WTC11 (cell line): Measurements from ENCODE around the gene RALA. TPM values are rescaled to one million over a fixed set of nuclear protein-coding genes. Genes with fewer than 3 reads are reported as not detected.
A peak's percentile ranks its signal among the peaks of the same experiment; 100 is the strongest.

Source experiments
- ATAC-seq: fragments of 200-7000 bp; cut with Tn5 transposase; 2 replicates; pipeline ENCODE4 v1.10.0; 2021; ENCODE audit warnings: mild to moderate bottlenecking, moderate library complexity
- CTCF ChIA-PET: fragments of 300-600 bp; sonication (Branson Sonifier 250); formaldehyde crosslinking; loops from one replicate; lab custom pipeline; 2021; ENCODE audit warnings: antibody characterized with exemption; lab: Charles Lee
- POLR2A ChIA-PET: fragments of 350-600 bp; sonication (Branson Sonifier 250); formaldehyde crosslinking; loops from one replicate; lab custom pipeline; 2021; ENCODE audit warnings: antibody characterized with exemption; lab: Charles Lee
- DNase-seq: peaks from one replicate; pipeline ENCODE4 v3.0.0; 2021; ENCODE audit warnings: low spot score
- H3K27ac Mint-ChIP-seq: 2 replicates; pipeline ENCODE4 v1.8.0; 2021; ENCODE audit warnings: mixed read lengths
- H3K27me3 Mint-ChIP-seq: 2 replicates; pipeline ENCODE4 v1.8.0; 2021; ENCODE audit warnings: low read depth, mild to moderate bottlenecking, moderate library complexity, mixed read lengths
- H3K36me3 Mint-ChIP-seq: 2 replicates; pipeline ENCODE4 v1.8.0; 2021; ENCODE audit warnings: mixed read lengths
- H3K4me1 Mint-ChIP-seq: 2 replicates; pipeline ENCODE4 v1.8.0; 2022; ENCODE audit warnings: mixed read lengths
- H3K4me3 Mint-ChIP-seq: 2 replicates; pipeline ENCODE4 v1.8.0; 2021; ENCODE audit warnings: mild to moderate bottlenecking, moderate library complexity, mixed read lengths
- H3K9me3 Mint-ChIP-seq: 2 replicates; pipeline ENCODE4 v1.8.0; 2021; ENCODE audit warnings: mixed read lengths
- ATF1 ChIP-seq: sonication (generic); formaldehyde crosslinking; IDR thresholded peaks from 2 replicates; pipeline ENCODE4 v1.8.1; 2023; ENCODE audit warnings: mild to moderate bottlenecking, moderate library complexity, missing genetic modification reagents
- E2F4 ChIP-seq: sonication (generic); formaldehyde crosslinking; IDR thresholded peaks from 2 replicates; pipeline ENCODE4 v1.8.1; 2022; ENCODE audit warnings: low read depth, mild to moderate bottlenecking, moderate library complexity, missing genetic modification reagents, borderline replicate concordance
- E2F5 ChIP-seq: sonication (generic); formaldehyde crosslinking; IDR thresholded peaks from 2 replicates; pipeline ENCODE4 v1.8.1; 2022; ENCODE audit warnings: mild to moderate bottlenecking, moderate library complexity, missing genetic modification reagents
- ELF4 ChIP-seq: sonication (generic); formaldehyde crosslinking; IDR thresholded peaks from 2 replicates; pipeline ENCODE4 v1.8.1; 2022; ENCODE audit warnings: low read depth, mild to moderate bottlenecking, moderate library complexity, missing genetic modification reagents
- ERG ChIP-seq: fragments of 250-450 bp; sonication (Bioruptor Pico); IDR thresholded peaks from 2 replicates; pipeline ENCODE4 v1.8.0; 2021; ENCODE audit warnings: mild to moderate bottlenecking
- ESRRA ChIP-seq: sonication (generic); formaldehyde crosslinking; IDR thresholded peaks from 2 replicates; pipeline ENCODE4 v1.8.1; 2022; ENCODE audit warnings: mild to moderate bottlenecking, missing genetic modification reagents, borderline replicate concordance
- FOXJ3 ChIP-seq: sonication (generic); formaldehyde crosslinking; IDR thresholded peaks from 2 replicates; pipeline ENCODE4 v1.9.0; 2021; ENCODE audit warnings: missing genetic modification reagents, mild to moderate bottlenecking, borderline replicate concordance
- FOXK1 ChIP-seq: sonication (generic); formaldehyde crosslinking; IDR thresholded peaks from 2 replicates; pipeline ENCODE4 v1.8.0; 2022; ENCODE audit warnings: mild to moderate bottlenecking, moderate library complexity, missing genetic modification reagents
- FOXP1 ChIP-seq: sonication (generic); formaldehyde crosslinking; IDR thresholded peaks from 2 replicates; pipeline ENCODE4 v1.8.0; 2022; ENCODE audit warnings: missing genetic modification reagents, mild to moderate bottlenecking, moderate library complexity, borderline replicate concordance
- FOXP4 ChIP-seq: sonication (generic); formaldehyde crosslinking; IDR thresholded peaks from 2 replicates; pipeline ENCODE4 v1.8.0; 2022; ENCODE audit warnings: mild to moderate bottlenecking, missing genetic modification reagents
- IRF2 ChIP-seq: sonication (generic); formaldehyde crosslinking; IDR thresholded peaks from 2 replicates; pipeline ENCODE4 v1.8.0; 2022; ENCODE audit warnings: low read depth, missing genetic modification reagents, borderline replicate concordance
- KAT7 ChIP-seq: sonication (generic); formaldehyde crosslinking; IDR thresholded peaks from 2 replicates; pipeline ENCODE4 v1.8.1; 2023; ENCODE audit warnings: missing genetic modification reagents, mild to moderate bottlenecking, borderline replicate concordance
- MYBL2 ChIP-seq: sonication (generic); formaldehyde crosslinking; IDR thresholded peaks from 2 replicates; pipeline ENCODE4 v1.8.1; 2023; ENCODE audit warnings: mild to moderate bottlenecking, moderate library complexity, missing genetic modification reagents
- NR2C2 ChIP-seq: sonication (generic); formaldehyde crosslinking; IDR thresholded peaks from 2 replicates; pipeline ENCODE4 v1.8.0; 2022; ENCODE audit warnings: mild to moderate bottlenecking, missing genetic modification reagents
- RORB ChIP-seq: fragments of 250-450 bp; sonication (Bioruptor Pico); IDR thresholded peaks from 2 replicates; pipeline ENCODE4 v1.9.0; 2021; ENCODE audit warnings: mild to moderate bottlenecking
- SOX15 ChIP-seq: fragments of 250-450 bp; sonication (Bioruptor Pico); IDR thresholded peaks from 2 replicates; pipeline ENCODE4 v1.9.0; 2021; ENCODE audit warnings: mild to moderate bottlenecking
- TEAD1 ChIP-seq: sonication (generic); formaldehyde crosslinking; IDR thresholded peaks from 2 replicates; pipeline ENCODE4 v1.8.0; 2022; ENCODE audit warnings: mild to moderate bottlenecking, missing genetic modification reagents
- TP53 ChIP-seq: sonication (generic); formaldehyde crosslinking; IDR thresholded peaks from 2 replicates; pipeline ENCODE4 v1.8.1; 2023; ENCODE audit warnings: mild to moderate bottlenecking, missing genetic modification reagents
- ZNF232 ChIP-seq: sonication (generic); formaldehyde crosslinking; IDR thresholded peaks from 2 replicates; pipeline ENCODE4 v1.8.0; 2022; ENCODE audit warnings: mild to moderate bottlenecking, missing genetic modification reagents
- ZNF263 ChIP-seq: sonication (generic); formaldehyde crosslinking; IDR thresholded peaks from 2 replicates; pipeline ENCODE4 v1.8.1; 2022; ENCODE audit warnings: low read depth, mild to moderate bottlenecking, moderate library complexity, missing genetic modification reagents
- ZNF396 ChIP-seq: fragments of 250-450 bp; sonication (Bioruptor Pico); IDR thresholded peaks from 2 replicates; pipeline ENCODE4 v1.8.0; 2021; ENCODE audit warnings: mild to moderate bottlenecking, moderate library complexity, borderline replicate concordance
- ZNF423 ChIP-seq: fragments of 250-450 bp; sonication (Bioruptor Pico); IDR thresholded peaks from 2 replicates; pipeline ENCODE4 v2.1.2; 2022; ENCODE audit warnings: mild to moderate bottlenecking, moderate library complexity
- total RNA-seq: library from RNA; stranded (reverse); gene quantifications from 3 replicates; pipeline ENCODE4 v1.2.3, GENCODE V29; 2021
- TF ChIP-seq, protein P1 (sequence below): sonication (generic); formaldehyde crosslinking; IDR thresholded peaks from 2 replicates; pipeline ENCODE4 v1.8.0; 2022; ENCODE audit warnings: mild to moderate bottlenecking, missing genetic modification reagents
- TF ChIP-seq, protein P2 (sequence below): fragments of 200-600 bp; IDR thresholded peaks from 2 replicates; pipeline ENCODE4 v1.8.0; 2022; ENCODE audit warnings: antibody characterized with exemption

The RALA gene
- total RNA-seq, 1 experiment from 2014 or later = 57.3 TPM

GRCh38 chr7:39623732-39624441 lies 515 bp downstream of the RALA start:
- H3K4me1 Mint-ChIP-seq = peaks cover 52% of the 10 kb centered on the region
- CTCF ChIA-PET = interaction anchor here (0.7 to 4.1 kb wide), 8 partner anchors 10 to 122 kb away, joined by 3 to 31 read pairs (median 4); no protein-coding TSS in a partner anchor
- peak; percentile 30 for DNase-seq

More at GRCh38 chr7:39623732-39624441, 515 bp downstream of the RALA start:
- ATAC-seq = peak; percentile 13
- H3K4me3 Mint-ChIP-seq = peak overlapping the region; percentile 91
- no peaks in the 10 kb centered on the region for H3K36me3 Mint-ChIP-seq
- POLR2A ChIA-PET = interaction anchor here (1.1 to 3.1 kb wide), 8 partner anchors 10 to 715 kb away, joined by 3 to 21 read pairs (median 4); partner anchors contain the start of gene VPS41
- H3K9me3 Mint-ChIP-seq = no peaks in the 10 kb centered on the region
- H3K27ac Mint-ChIP-seq = peak overlapping the region; percentile 60
- no peaks in the 10 kb centered on the region for H3K27me3 Mint-ChIP-seq
- TF ChIP-seq FOXJ3 (no peak), KAT7 (CRISPR knock-in tag) (peak; percentile 90; the same call in 1 of the 2 replicates), ZNF396 (no peak), FOXP4 (CRISPR knock-in tag) (0 out of 2 replicates have a peak, but pooled peaks have one; percentile 36), RORB (CRISPR knock-in tag) (no peak), ATF1 (CRISPR knock-in tag) (no peak), ERG (CRISPR knock-in tag) (no peak), ZNF263 (CRISPR knock-in tag) (0 out of 2 replicates have a peak, but pooled peaks have one; percentile 54), FOXK1 (CRISPR knock-in tag) (0 out of 2 replicates have a peak, but pooled peaks have one; percentile 4), ESRRA (CRISPR knock-in tag) (0 out of 2 replicates have a peak, but pooled peaks have one; percentile 46), IRF2 (CRISPR knock-in tag) (no peak), ZNF232 (CRISPR knock-in tag) (peak; percentile 39; the same call in 1 of the 2 replicates), E2F5 (CRISPR knock-in tag) (no peak), FOXP1 (peak; percentile 85; the same call in 1 of the 2 replicates), NR2C2 (CRISPR knock-in tag) (0 out of 2 replicates have a peak, but pooled peaks have one; percentile 13), ZNF423 (CRISPR knock-in tag) (0 out of 2 replicates have a peak, but pooled peaks have one; percentile 9), TP53 (CRISPR knock-in tag) (0 out of 2 replicates have a peak, but pooled peaks have one; percentile 60), TEAD1 (CRISPR knock-in tag) (0 out of 2 replicates have a peak, but pooled peaks have one; percentile 1), ELF4 (0 out of 2 replicates have a peak, but pooled peaks have one; percentile 13), MYBL2 (CRISPR knock-in tag) (no peak), E2F4 (CRISPR knock-in tag) (peak; percentile 40; the same call in 1 of the 2 replicates), SOX15 (CRISPR knock-in tag) (no peak)
- TF ChIP-seq, protein P1, sequence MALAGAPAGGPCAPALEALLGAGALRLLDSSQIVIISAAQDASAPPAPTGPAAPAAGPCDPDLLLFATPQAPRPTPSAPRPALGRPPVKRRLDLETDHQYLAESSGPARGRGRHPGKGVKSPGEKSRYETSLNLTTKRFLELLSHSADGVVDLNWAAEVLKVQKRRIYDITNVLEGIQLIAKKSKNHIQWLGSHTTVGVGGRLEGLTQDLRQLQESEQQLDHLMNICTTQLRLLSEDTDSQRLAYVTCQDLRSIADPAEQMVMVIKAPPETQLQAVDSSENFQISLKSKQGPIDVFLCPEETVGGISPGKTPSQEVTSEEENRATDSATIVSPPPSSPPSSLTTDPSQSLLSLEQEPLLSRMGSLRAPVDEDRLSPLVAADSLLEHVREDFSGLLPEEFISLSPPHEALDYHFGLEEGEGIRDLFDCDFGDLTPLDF (CRISPR knock-in tag) = no peak
- TF ChIP-seq, protein P2, sequence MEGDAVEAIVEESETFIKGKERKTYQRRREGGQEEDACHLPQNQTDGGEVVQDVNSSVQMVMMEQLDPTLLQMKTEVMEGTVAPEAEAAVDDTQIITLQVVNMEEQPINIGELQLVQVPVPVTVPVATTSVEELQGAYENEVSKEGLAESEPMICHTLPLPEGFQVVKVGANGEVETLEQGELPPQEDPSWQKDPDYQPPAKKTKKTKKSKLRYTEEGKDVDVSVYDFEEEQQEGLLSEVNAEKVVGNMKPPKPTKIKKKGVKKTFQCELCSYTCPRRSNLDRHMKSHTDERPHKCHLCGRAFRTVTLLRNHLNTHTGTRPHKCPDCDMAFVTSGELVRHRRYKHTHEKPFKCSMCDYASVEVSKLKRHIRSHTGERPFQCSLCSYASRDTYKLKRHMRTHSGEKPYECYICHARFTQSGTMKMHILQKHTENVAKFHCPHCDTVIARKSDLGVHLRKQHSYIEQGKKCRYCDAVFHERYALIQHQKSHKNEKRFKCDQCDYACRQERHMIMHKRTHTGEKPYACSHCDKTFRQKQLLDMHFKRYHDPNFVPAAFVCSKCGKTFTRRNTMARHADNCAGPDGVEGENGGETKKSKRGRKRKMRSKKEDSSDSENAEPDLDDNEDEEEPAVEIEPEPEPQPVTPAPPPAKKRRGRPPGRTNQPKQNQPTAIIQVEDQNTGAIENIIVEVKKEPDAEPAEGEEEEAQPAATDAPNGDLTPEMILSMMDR = no peak
